Measurements from ENCODE around the gene C12orf75.
"Not testable (repeated sequence)": the region's sequence is repeated elsewhere in the genome, so short reads cannot be mapped to it uniquely, and the experiment has no call there.

C12orf75 gene

DNA sequence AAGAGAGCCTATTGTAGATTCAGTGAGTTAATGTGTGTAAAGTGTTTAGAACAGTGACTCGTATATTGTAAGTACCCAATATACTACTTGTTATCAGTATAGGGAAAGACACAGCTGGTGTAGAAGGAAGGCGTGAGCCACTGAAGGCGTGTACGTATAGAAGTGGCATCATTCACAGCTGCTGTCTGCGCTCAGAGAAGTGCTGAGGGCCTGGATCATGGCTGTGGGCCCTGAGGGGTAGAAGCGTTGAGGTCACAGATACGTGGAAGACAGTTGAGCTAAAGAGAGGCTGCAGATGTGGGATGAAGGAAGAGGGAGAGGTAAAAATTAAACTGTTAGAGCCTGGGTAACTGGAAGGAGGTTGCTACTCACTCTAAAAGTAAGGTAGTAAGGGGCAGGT is 5.9 kb downstream of the C12orf75 start:
- DNase-seq = no peak

DNA sequence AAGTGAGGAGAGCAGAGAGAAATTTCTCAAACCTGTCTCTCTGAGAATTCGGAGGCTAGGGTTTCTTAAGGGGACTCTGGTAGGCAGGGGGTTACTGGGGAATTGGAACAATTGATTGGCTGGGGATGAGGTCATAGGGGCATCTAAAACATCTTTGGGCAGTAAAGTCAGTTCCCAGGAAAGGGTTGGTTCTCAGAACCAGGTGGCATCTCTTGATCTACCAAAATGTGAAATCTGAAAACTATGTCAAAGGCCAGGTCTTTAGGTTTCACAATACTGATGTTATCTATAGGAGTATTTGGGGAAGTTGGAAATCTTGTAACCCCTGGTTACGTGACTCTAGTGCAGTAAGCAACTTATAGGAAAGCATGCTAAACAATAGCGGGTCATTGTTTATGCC is 6.9 kb downstream of the C12orf75 start:
- DNase-seq = no peak

DNA sequence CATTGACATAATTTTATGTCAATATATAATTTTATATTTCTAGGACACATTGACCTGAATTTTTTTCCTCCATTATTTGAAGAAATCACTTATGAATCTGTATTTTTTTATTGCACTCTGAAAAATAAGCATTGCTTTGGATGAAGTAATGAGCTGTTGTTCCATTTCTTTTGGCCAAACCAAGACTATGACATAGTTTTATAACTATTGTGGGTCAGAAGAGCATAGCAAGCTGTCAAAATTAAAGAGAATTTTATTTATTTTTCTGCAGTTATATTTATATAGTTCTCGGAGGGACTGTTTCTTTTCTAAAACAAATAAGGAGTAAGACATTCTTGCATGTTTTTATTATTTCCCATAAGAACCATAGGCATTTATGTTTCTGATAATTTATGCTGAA is 8.5 kb downstream of the C12orf75 start:
- DNase-seq = no peak

DNA sequence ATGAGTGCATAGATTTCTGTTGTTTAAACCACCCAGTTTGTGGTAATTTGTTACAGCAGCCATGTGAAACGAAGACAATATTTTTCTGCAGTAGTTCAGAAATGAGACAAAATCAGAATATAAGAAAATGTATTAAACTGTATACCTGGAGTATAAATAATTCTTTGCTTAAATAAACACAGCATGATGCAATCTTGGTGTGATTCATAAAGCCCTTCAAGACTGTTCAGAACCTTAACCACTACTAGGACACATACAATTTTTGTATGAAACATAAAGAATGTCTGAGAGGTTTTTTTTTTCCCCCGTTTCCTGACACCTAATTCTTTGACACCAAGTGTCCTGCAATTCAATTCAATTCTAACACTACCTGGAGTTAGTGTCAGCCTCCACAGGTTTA is 10.5 kb downstream of the C12orf75 start:
- no peak for DNase-seq

DNA sequence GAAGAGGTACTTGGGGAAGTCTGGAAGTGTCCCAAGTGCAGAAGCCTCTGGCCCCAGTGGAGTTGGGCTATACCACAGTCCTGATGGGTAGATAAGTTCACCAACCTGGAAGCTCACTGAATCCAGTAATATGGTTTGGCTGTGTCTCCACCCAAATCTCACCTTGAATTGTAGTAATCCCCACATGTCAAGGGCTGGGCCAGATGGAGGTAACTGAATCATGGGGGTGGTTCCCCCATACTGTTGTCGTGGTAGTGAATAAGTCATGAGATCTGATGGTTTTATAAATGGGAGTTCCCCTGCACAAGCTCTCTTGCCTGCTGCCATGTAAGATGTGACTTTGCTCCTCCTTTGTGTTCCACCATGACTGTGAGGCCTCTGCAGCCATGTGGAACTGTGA is 11.1 kb downstream of the C12orf75 start:
- DNase-seq = not testable (repeated sequence)

DNA sequence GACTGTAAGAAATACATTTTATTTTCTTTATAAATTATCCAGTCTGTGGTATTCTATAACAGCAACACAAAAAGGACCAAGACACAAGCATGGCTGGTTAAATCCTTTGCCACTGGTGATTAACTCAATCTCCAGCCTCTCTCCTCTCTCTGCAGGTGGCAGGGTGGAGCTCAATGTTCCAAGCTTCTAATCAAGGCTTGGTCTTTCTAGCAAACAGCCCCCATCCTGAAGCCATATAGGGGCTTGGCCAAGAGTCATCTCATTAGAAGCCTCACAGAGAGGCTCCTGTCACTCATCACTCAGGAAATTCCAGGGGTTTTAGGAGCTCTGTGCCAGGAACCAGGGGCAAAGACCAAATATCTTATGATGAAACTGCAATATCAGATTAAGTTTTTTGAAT is 12.0 kb downstream of the C12orf75 start:
- DNase-seq = no peak

DNA sequence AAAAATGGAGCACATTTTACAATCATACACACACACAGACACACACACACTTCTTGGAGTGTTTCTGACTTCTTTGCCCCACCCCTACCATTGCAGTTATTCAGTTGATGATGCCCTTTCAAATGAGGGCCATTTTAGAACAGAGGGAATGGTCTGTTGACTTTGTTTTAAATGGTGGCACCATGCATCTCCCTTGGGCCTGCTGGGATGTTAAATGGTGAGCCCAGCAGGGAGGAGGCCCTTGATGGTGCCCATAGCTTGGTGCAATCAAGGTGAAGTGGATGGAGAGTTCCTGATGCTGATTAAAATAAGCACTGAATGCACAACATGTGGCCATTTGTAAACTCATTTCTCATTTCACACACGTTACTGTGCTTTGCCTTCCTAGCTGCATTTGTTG is 13.3 kb downstream of the C12orf75 start:
- DNase-seq = no peak

DNA sequence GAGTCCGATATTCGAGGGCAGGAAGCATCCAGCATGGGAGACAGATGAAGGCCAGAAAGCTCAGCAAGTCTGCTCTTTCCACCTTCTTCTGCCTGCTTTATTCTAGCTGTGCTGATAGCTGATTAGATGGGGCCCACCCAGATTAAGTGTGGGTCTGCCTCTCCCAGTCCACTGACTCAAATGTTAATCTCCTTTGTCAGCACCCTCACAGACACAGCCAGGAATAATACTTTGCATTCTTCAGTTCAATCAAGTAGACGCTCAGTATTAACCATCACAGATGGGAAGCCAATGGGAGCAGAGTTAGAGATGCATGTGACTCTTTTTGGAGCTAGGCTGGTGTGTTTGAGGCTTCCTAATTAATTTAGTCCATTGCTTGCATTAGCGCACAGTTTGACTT is 17.0 kb downstream of the C12orf75 start:
- no peak for DNase-seq

DNA sequence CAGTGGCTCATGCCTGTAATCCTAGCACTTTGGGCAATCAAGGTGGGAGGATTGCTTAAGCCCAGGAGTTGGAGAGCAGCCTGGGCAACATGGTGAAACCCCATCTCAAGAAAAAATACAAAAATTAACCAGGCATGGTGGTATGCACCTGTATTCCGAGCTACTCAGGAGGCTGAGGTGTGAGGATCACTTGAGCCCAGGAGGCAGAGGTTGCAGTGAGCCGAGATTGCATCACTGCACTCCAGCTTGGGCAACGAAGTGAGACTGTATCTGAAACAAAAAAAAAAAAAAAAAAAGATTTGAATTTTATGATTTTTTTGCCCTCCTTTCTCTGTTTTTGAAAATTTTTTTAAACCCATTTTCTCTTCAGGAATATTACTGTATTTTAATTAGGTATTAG is 17.7 kb downstream of the C12orf75 start:
- no peak for DNase-seq

DNA sequence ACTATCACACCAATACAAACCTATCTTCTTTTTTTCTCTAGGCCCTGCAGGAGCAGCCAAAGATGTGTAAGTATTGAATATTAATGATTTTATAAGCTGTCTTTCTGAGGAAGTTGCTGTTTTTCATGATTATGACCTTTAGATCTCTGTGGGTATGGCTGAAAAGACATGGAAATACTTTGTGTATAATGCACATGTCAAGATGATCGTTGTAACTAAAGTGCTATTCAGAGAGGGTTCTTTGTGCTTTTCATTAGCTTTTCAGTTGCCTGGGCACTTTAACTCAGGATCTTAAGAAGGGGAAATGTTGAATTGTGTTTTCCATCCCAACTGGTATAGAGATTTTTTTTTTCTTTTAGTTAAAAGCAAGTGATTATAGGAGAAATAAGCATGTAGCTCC is 18.1 kb downstream of the C12orf75 start:
- no peak for DNase-seq

DNA sequence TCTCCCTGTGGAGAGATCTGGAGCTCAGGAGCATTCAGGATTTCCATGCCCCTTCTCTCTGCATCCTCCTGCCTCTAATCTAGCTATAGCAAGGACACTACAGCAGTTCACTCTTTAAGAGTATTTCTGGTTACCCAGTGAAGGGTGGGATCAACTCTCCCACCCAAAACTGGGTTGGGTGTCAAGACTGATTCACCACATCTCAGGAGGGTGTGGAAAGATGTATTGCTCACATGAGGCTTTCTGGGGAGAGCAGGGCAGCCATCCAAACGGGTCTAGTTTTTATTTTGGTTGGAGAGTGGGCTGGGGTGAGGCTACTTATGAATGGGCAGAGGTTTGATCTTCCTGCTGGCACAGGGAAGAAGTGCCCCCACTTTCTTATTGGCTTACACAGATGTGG is 18.6 kb downstream of the C12orf75 start:
- no peak for DNase-seq

DNA sequence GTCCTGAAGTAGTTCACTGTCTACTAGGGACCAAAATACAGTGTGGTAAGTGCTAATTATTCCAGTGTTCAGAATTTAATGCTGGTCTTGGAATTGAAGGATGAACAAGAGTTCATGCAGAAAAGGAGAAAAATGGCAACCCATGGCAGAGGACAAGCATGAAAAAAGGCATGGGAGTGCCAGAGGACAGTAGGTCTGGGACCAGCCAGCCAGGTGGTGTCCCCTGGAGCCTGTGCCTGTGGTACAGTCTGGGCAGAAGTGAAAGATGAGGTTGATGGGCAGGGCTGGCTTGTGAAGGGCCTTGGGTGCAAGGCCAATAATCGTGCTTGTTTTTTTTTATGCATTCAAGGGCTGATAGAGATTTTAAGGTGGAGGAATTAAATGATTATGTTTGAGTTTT is 21.0 kb downstream of the C12orf75 start:
- no peak for DNase-seq

DNA sequence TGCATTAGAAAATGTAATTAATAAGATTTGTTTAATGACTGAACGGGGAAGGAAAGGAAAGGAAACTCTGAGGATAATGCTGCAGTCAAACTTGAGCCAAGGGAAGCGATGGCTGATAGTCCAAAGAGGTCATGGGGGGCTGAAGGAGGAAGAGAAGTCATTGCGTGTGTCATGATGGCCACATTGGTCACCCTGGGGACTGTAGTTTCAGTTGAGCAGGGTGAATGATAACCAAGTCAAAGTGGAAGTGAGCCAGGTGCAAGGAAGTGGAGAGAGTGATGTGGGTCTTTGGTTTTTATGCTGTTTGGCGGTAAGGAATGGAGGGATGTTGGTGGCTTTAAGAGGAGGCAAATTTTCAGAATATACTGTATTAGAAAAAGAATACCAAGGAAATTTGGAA is 21.6 kb downstream of the C12orf75 start:
- DNase-seq = no peak

DNA sequence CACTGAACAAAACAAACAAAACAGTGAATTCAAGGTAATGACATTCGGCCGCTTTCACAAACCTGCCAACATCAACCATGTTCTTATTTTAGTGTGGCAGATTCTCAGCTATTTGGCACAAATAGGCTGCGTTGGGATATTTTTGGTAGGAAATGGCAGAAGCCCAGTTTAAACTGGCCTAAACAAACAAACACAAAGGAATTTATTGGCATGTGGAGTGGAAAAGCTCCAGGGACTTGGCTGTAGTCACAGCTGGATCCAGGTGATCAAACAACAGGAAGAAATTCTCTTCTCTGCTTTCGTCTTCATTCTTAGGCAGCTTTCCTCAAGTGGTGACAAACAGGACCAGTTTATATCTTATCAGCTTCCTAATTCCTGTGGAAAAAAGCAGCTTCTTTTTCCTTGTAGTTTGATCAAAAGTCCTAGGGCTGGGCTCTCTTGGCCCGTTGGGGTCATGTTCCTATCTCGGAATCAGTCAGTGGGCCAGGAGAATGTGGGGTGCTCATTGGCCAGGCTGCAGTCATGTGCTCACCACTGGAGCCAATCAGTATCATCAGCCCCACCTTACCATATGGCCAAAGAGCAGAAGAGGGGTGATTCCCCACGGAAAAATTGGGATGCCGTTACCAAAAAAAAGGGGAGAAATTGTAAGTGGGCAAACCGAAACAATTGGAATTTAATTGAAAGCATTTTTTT is 22.6 kb downstream of the C12orf75 start:
- DNase-seq = no peak

DNA sequence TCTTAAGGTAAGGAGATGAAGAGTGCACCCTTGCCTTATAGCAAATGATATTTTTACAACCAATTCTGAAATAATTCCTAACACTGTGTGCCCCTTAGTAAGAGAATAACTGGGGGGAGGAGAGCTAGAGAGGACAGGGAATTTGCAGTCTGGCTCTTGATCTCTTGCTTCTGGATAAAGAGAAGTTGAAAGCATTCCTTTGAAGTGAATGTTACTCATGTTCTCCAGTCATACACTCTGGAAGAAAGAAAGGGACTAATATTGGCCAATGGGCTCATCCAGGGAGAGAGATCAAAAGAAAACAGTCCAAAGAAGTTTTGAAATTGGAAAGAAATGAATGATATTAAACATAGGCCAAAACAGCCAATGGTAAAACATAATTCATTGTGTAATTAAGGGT is 25.3 kb downstream of the C12orf75 start:
- DNase-seq = no peak

DNA sequence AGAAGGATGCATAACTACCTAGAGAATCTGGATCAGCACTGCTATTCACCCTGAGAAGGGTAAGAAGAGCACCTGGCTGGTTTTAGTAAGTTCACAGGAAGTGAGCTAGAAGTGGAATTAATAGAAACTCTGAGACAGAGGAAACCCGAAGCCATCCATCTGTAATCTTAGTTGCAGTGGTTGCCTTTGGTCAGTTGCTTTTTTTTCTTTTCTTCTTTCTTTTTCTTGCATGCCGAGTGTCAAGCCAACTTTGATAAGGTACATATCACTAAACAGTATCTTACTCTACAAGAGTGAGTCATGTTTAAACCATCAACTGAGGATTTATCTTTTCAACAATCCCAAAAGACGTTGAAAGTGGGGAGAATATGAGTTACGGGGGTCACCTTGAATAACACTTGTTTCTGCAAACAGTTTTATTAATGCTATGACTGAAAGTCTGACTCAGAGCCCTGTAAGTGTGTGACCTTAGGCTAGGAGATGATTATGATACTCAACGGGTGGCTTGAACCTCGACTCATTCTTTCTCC is 26.7 kb downstream of the C12orf75 start:
- DNase-seq = no peak

DNA sequence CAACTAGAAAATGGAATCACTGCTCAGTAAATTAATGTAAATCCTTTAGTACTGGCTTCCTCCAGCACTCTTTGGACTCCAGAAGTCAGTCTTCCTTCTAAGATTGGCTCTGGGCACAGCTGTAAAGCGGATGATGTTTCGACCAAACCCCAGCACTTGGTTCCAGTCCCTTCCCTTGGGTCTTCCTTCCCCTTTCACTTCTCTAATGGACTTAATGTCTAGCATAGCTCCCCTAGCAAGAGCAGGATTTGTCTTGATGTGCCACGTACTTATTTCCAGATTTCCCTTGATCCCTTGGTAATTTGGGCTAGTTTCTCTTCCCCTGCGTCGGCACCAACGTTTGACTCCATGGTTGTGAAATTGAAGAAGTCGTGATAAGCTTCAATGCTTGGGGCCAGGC is 28.3 kb downstream of the C12orf75 start:
- DNase-seq = peak in 1 of 2 donors; percentile 3

DNA sequence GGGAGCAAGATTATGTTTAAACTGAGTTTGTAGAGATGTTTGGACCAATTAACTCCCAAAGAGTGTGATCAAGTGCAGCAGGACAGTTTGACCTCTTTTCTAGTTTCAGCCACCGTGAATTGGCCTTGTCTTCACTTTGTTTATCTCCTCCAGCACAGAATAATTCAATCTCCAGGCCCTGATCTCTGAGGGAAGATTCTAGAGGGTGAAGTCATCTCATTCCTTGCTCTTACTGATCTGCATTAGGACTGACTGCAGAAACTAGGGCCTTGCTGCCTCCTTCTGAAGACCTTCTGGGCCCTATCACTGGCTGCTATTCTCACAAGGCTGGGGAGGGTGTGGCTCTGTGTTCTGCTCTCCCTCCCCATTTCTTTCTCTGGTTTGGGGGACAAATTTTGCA is 29.4 kb downstream of the C12orf75 start:
- DNase-seq = no peak

DNA sequence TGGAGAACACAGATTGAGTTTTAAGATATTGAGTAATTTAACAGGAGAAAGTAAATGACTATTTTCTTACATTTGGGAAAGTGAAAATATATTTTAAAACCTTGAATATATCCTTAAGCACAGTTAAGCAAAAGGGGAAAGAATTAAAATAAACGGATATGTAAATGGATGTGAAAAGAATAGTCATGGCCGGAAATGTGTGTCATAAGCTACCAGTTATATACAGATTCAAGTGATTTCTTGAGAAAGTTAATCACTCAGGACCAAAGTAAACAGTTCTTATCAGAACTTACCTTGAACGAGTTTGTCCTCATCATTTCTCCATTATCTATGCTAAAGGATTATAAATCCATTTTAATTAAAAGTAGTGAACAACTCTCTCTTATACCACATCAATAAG is 33.4 kb downstream of the C12orf75 start:
- DNase-seq = no peak

DNA sequence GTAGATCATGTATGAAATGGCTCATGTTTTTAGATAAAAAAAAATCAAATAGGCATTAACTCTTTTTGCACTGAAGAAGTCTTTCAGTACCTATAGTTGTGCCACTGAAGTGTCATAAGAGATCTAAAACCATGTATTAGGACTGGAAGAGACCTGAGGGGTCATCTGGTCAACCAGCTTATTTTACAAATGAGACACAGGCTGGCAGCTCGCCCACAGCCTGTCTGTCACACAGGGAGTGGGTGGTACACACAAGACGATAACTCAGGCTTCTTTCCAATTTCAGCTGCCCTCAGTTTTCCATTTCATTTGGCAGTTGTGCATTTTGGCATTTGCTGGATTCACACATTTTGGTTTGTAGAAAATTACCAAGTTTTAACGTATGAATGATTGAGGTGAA is 34.7 kb downstream of the C12orf75 start:
- no peak for DNase-seq

DNA sequence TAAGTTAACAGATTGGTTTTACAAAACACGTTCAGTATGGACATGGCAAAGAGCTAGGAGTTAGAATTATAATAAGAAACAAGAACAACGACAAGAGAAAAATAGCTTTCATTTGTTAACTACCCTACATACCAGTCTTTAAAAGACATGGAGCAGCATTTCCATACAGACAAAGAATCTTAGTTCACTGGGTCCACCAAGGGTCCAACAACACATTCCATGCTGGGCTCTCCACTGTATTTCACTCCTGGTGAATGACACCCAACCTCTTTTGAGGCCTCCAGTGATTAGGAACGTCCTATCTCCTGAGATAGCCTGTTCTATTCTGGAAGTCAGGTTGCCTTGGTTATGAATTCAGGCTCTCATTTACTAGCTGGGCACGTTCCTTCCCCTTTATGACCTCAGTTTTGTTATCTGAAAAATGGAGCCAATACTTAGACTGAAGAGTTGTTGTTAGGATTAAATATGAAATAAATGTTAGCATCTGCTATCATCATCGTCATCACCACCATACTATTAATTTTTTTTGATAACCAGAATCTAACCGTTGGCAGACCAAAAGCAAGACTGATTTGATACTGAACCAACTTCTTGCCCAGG is 37.7 kb downstream of the C12orf75 start:
- no peak for DNase-seq

DNA sequence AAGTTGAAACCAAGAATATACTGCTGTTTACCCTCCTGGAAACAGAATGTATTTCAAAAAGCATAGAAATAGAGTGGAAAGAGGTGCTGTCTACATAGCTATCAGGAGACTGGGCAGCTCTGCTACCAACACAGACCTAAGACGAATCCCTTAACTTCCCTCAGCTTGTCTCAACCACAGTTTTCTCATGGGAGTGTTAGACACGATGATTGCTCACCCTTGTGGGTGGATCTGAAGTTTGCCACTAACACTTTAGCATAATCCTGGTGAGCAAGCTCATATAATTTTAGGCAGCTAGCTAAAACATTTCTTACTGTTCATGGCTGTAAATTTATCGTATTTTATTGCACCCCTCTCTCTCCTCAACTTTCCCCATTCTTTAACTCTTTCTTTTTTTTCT is 38.5 kb downstream of the C12orf75 start:
- no peak for DNase-seq

DNA sequence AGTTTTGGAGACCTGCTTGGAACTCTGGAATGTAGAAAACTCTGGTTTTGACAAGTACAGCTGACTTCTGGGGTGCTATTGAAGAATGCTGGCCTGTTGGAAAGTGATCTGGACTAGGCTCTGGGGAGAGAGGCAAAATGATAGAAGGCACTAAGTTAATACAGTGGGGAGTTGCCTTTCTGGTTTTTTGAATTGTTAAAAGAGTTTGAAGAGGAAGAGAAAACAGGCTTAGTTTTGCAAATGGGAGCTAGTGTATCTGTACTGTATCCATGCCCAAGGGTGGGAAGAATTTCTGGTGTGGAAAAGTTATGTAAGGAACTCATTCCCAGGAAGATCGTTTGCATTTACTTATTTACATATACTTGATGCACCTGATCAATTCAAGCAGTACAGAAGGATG is 43.8 kb downstream of the C12orf75 start:
- no peak for DNase-seq

DNA sequence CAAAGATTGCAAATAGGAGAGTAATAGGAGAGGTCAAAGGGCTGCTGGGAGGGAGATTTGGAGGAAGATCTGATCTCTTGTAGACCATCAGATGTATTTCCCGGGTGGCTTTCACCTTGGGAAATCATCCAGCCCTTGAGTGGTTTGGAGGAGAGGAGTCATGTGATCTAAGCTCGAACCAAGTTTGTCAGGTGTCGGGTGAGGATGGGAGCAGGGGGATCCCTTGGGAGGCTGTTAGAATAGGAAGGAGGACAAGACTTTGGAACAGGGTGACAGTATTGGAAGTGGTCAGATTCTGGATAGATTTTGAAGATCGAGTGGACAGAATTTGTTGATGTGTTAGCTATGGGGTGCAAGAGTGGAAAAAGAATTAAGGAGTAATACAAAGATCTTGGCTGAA is 46.6 kb downstream of the C12orf75 start:
- DNase-seq = no peak

DNA sequence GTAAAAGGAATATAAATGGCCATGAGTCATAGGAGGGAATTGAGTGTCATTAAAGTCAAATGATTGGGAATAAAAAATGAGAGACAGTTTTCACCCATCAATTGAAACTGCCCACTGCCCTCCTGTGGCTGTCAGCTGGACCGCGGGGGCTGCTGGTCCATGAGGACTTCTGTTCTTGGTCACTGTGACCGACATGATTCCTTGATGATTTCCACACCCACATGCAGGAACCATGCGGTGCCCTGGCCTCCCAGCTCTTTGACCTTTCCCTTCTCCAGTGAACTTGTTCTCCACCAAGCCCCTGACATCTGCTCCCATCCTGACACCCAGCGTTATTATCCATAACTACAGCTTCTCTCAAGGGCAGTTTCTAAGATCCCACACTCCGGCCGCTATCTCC is 48.4 kb downstream of the C12orf75 start:
- DNase-seq = no peak

Data from CD4-positive, alpha-beta T cell treated with Interferon alpha-2 for 1 hour (primary cell).